ENCODE measurements around the gene S100A10. TPM values are rescaled to one million over a fixed set of nuclear protein-coding genes. Genes with fewer than 3 reads are reported as not detected.
A peak's percentile ranks its signal among the peaks of the same experiment; 100 is the strongest.

The S100A10 gene
- total RNA-seq, 4 donors from 2014 or later, result 57.6 to 155 (median 106) TPM

- no peaks in the 10 kb centered on the region for H3K27me3 ChIP-seq
- H3K36me3 ChIP-seq, result no peaks in the 10 kb centered on the region
- ATAC-seq, result no peak
- TF ChIP-seq POLR2A (IDR thresholded peaks at IDR 0.05) (no peak), CTCF (IDR thresholded peaks at IDR 0.05) (no peak), EP300 (IDR thresholded peaks at IDR 0.05) (no peak), POLR2AphosphoS5 (IDR thresholded peaks at IDR 0.05) (no peak)
- WGBS, 2 donors (ENCODE audit: low coverage in 1 of 2), result 50 to 63% methylated on average over 2 of the region's 2 CpGs
- H3K27ac ChIP-seq, result peak overlapping the region in 2 of 4 donors; percentile 2 to 14
- H3K4me1 ChIP-seq, result peaks cover 0 to 8% (median 4%) of the 10 kb centered on the region in 3 donors
- no peak overlapping the region for H3K4me3 ChIP-seq
- H3K9me3 ChIP-seq, result no peaks in the 10 kb centered on the region
Measured at GRCh38 chr1:151960780-151961513, 32.7 kb downstream of the S100A10 start.

GRCh38 chr1:151958959-151959358 lies 34.7 kb downstream of the S100A10 start:
- Histone ChIP-seq H3K27me3 (no peaks in the 10 kb centered on the region), H3K4me3 (no peak overlapping the region), H3K36me3 (no peaks in the 10 kb centered on the region), H3K4me1 (peaks cover 0 to 8% (median 4%) of the 10 kb centered on the region in 3 donors), H3K27ac (no peak overlapping the region), H3K9me3 (no peaks in the 10 kb centered on the region)
- WGBS, 2 donors (ENCODE audit: low coverage in 1 of 2), result 85% methylated on average over 2 of the region's 2 CpGs; no CpG with 5 or more reads in 1 of the 2 donors
- TF ChIP-seq EP300 (IDR thresholded peaks at IDR 0.05), result no peak
- ATAC-seq, result no peak

- no peak for ATAC-seq
- TF ChIP-seq CTCF (IDR thresholded peaks at IDR 0.05) (no peak), POLR2A (IDR thresholded peaks at IDR 0.05) (no peak), POLR2AphosphoS5 (IDR thresholded peaks at IDR 0.05) (no peak), EP300 (IDR thresholded peaks at IDR 0.05) (no peak)
- Histone ChIP-seq H3K4me1 (peaks cover 0 to 8% (median 4%) of the 10 kb centered on the region in 3 donors), H3K36me3 (no peaks in the 10 kb centered on the region), H3K4me3 (no peak overlapping the region), H3K9me3 (no peaks in the 10 kb centered on the region), H3K27me3 (no peaks in the 10 kb centered on the region), H3K27ac (no peak overlapping the region)
- 86 to 92% methylated on average over 3 of the region's 3 CpGs for WGBS, 2 donors (ENCODE audit: low coverage in 1 of 2)
Measured at GRCh38 chr1:151956957-151957497, 36.6 kb downstream of the S100A10 start.

GRCh38 chr1:151953409-151954094 lies 40.1 kb downstream of the S100A10 start:
- TF ChIP-seq POLR2A (IDR thresholded peaks at IDR 0.05), result no peak
- no peak for TF ChIP-seq EP300 (IDR thresholded peaks at IDR 0.05)
- no peak for TF ChIP-seq CTCF (IDR thresholded peaks at IDR 0.05)
- no peak for TF ChIP-seq POLR2AphosphoS5 (IDR thresholded peaks at IDR 0.05)
- Histone ChIP-seq H3K36me3 (no peaks in the 10 kb centered on the region), H3K27me3 (no peaks in the 10 kb centered on the region), H3K27ac (no peak overlapping the region), H3K4me3 (no peak overlapping the region), H3K9me3 (no peaks in the 10 kb centered on the region), H3K4me1 (no peaks in the 10 kb centered on the region)
- no peak for ATAC-seq
- WGBS, 2 donors (ENCODE audit: low coverage in 1 of 2), result 89 to 100% methylated on average over 2 to 7 of the region's 7 CpGs

GRCh38 chr1:151952811-151953210 lies 40.8 kb downstream of the S100A10 start:
- no peak for ATAC-seq
- Histone ChIP-seq H3K27ac (no peak overlapping the region), H3K36me3 (no peaks in the 10 kb centered on the region), H3K9me3 (no peaks in the 10 kb centered on the region), H3K4me1 (no peaks in the 10 kb centered on the region), H3K27me3 (no peaks in the 10 kb centered on the region), H3K4me3 (no peak overlapping the region)
- WGBS, 2 donors (ENCODE audit: low coverage in 1 of 2), result 57 to 61% methylated on average over 1 of the region's 1 CpG
- TF ChIP-seq POLR2A (IDR thresholded peaks at IDR 0.05), result no peak
- TF ChIP-seq EP300 (IDR thresholded peaks at IDR 0.05), result no peak
- no peak for TF ChIP-seq POLR2AphosphoS5 (IDR thresholded peaks at IDR 0.05)
- TF ChIP-seq CTCF (IDR thresholded peaks at IDR 0.05), result no peak
